ENCODE measurements around the gene FCMR.
"Not testable (repeated sequence)": the region's sequence is repeated elsewhere in the genome, so short reads cannot be mapped to it uniquely, and the experiment has no call there.

The FCMR gene

DNA sequence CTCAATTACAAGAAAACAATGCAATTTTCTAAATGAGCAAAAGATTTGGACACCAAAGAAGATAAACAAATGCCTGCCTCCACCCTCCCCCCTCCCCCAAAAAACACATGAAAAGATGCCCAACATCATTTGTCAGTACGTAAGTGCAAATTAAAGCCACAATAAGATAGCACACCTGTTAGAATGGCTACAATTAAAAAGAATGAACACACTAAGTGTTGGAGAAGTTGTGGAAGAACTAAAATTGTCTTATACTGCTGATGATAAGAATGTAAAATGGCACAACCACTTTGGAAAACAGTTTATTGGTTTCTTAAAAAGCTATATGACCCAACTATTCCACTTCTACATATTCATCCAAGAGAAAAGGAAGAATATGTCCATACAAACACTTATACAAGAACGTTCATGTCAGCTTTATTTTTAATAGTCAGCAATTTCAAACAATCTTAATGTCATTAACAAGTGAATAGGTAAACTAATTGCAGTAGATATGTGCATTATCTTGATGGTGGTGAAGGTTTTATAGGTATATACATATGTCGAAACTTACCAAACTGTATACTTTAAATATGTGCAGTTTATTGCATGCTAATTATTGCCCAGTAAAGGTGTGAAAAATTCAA is 45.9 kb downstream of the FCMR start:
- DNase-seq (ENCODE audit: low read depth in 2 of 2), result no peak

DNA sequence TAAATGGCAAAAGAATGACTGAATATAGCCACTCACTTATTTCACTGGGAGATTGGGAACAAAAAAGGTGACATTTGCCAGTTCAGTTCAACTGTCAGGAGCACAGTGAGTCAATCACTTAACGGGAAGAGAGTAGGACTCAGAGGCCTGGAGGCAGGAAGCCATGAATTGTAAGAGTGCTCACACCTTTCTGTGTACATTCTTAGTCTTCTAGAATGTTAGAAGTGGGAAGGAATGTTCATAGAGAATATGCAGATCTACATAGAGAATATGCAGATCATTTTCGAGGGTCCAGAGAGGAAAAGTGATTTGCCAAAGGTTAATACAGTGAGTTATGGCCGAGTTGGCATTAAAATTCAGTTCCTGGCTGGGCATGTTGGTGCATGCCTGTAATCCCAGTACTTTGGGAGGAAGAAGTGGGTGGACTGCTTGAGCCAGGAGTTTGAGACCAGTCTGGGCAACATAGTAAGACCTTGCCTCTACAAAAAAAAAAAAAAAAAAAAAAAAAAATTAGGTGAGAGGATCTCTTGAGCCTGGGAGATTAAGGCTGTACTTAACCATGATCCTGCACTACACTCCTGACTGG is 48.0 kb downstream of the FCMR start:
- DNase-seq (ENCODE audit: low read depth in 2 of 2), result no peak

DNA sequence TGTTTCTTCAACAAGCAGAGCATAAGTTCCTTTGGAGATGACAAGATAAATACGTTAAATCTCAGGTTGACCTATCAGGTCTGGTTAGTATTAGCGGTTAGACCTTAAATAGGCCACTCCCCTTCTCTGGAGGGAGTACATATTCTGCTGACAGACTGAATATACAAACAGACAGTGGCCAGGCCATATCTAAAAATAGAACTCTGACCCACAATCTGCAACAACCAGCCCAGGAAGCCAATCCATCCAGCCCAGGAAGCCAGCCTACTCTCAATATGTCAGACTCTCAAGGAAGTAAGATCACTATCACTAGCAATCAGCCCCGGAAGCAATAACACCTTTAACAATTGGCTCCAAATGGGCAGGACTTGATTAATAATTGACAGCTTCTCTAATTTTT is 49.6 kb downstream of the FCMR start:
- no peak for DNase-seq (ENCODE audit: low read depth in 2 of 2)

DNA sequence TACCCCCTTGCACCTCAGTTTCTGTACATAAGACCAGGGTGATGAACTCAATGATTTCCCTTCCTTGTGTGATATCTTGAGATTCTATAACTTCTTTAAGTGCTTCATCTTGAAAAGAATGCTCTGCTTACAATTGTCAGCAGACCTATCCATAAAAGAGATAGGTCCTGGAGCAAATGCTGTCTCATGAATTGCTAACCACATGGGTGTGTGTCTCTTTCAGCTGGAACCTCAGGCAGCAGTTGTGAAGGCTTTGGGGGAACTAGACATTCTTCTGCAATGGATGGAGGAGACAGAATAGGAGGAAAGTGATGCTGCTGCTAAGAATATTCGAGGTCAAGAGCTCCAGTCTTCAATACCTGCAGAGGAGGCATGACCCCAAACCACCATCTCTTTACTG is 53.5 kb downstream of the FCMR start:
- no peak for DNase-seq (ENCODE audit: low read depth in 2 of 2)

- no peak for DNase-seq (ENCODE audit: low read depth in 2 of 2)
Observed at GRCh38 chr1:206867716-206868115, 54.0 kb downstream of the FCMR start.

GRCh38 chr1:206867239-206867638 is 54.5 kb downstream of the FCMR start:
- no peak for DNase-seq (ENCODE audit: low read depth in 2 of 2)

- DNase-seq (ENCODE audit: low read depth in 2 of 2), result no peak
Observed at GRCh38 chr1:206866062-206866461, 55.7 kb downstream of the FCMR start.

GRCh38 chr1:206864939-206865671 is 56.6 kb downstream of the FCMR start, which contains the start of gene IL20:
Gene IL20, plus strand, starts transcription at chr1:206865623. Its CDS starts 230 bp downstream, at chr1:206865853.
- peak; percentile 73 to 83 for DNase-seq (ENCODE audit: low read depth in 2 of 2)

DNA sequence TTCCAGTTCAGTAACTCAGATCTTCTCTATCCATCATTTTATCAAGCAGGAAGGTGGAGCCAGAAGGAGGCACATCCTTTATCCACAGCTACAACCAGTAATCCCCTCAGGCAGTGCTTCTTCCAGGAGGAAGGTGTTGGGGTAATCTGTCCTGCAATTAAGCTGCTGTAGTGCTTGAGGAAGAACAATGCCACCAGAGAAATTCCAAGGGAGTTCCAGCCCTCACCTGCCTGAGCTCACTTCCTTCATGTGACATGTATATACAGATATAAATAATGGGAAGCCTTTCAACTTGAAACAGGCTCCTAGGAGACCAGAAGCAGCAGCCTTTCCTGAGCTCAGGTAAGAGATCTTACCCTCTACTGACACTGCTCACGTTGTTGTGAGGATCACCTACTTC is 58.5 kb downstream of the FCMR start:
- DNase-seq (ENCODE audit: low read depth in 2 of 2), result no peak

DNA sequence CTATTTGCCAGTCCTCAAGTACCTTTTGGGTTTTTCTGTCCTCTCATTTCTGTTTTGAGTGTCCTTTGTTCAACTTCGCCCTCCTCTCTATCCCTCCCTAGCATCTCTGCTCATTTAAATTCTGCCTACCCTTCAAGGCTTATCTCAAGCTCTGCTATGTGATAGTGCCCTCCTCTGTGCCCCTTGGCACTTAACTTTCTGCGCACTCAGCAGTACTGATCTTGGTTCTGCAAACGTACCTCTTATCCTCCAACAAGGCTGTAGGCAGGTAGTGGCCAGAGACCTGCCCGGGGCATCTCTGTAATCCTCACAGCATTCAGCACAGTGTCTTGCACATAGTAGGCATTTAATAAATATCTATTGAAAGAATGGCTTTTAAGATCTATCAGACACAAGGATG is 61.6 kb downstream of the FCMR start:
- no peak for DNase-seq (ENCODE audit: low read depth in 2 of 2)

DNA sequence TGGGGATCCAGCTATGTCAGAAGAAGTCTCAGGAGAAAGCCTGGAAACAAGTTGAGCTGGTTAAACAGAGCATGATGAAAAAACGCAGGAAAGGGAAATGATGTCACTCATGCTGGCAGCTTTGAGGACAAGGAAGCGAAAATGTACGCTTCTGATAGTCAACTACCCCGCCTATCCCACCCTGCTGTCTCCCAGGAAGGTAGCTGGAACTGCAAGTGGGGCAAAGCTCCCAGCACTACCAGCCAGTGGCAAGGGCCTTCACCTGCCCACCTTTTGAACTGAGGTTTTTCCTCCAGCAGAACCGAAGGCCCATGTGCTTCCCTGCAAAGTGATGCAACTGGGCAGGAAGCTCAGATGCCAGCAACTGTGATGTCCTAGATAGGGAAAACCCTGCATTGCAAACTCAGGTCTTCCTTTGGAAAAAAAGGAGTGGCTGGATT is 62.6 kb downstream of the FCMR start:
- DNase-seq (ENCODE audit: low read depth in 2 of 2), result no peak

DNA sequence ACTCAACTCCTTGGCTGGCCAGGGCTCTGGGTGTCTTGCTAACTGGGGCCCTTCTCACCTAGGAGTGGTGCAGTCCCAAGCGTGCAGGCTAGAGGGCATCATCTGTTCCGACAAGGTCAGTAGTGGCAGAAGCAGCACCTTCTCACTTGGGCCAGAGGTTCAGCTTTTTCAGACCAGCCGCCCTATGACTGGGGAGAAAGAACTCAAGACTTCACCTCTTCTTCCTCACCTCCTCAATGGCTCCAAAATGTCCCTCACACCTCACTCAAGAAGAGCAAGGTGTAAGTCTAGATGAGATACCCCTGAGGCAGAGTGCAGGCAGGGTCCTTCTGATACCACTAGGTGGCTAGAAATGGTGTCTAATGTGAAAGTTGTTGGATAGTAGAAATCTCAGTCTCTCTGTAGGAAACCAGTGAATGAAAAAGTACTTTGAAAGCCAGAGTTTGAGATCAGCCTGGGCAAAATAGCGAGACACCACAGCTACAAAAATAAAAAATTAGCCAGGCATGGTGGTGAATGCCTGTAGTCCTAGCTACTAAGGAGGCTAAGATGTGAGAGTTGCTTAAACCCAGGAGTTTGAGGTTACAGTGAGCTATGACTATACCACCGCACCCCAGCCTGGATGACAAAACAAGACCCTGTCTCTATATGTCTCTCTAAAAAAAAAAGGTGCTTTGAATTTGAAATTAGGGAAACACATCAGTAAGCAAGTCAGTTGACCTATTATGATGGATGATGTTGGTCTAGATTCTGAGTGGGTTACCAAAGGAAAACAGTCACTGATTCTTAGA is 64.9 kb downstream of the FCMR start:
- no peak for DNase-seq (ENCODE audit: low read depth in 2 of 2)

DNA sequence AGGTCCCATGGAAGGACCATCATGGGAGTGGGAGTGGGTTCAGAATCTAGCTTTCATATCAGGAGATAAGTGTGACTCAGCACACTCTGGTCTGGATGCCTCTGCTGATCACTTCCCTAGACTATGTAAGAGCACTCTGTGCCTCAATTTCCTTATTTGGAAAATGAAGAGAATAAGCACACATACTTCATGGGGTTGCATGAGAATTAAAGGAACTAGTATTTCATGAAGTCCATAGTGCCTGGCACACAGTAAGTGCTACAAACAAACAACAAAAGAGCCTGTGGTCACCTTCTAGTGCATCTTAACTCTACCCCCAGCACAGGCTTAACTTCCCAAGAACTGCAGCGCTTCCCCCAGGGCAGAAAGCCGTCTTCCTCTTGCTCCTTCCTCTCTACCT is 65.9 kb downstream of the FCMR start:
- DNase-seq (ENCODE audit: low read depth in 2 of 2), result no peak

- no peak for DNase-seq (ENCODE audit: low read depth in 2 of 2)
Observed at GRCh38 chr1:206854401-206855129, 67.2 kb downstream of the FCMR start.

GRCh38 chr1:206853696-206854095 is 68.0 kb downstream of the FCMR start:
- not testable (repeated sequence) for DNase-seq (ENCODE audit: low read depth in 2 of 2)
